HCT116 (cell line): Measurements from ENCODE around the gene FAAP24. TPM values are rescaled to one million over a fixed set of nuclear protein-coding genes. Genes with fewer than 3 reads are reported as not detected.
"Not testable (repeated sequence)": the region's sequence is repeated elsewhere in the genome, so short reads cannot be mapped to it uniquely, and the experiment has no call there.

Experiments used
- ATAC-seq: fragments of 200-7000 bp; cut with Tn5 transposase; 2 replicates; pipeline ENCODE4 v1.9.1; 2020; ENCODE audit warnings: mild to moderate bottlenecking, moderate library complexity
- BruUV-seq: library from RNA; stranded (reverse); fragments of 400-500 nt; replicated peaks from 2 replicates; lab custom pipeline; 2021; lab: Mats Ljungman, UMichigan
- CTCF ChIA-PET: fragments of 300-600 bp; sonication (Branson Sonifier 250); formaldehyde crosslinking; loops from one replicate; lab custom pipeline; 2021; ENCODE audit warnings: antibody characterized with exemption; lab: Charles Lee
- POLR2A ChIA-PET: fragments of 300-600, 350-600 bp; sonication (Branson Sonifier 250); formaldehyde crosslinking; loops from one replicate; lab custom pipeline; 2021; ENCODE audit warnings: antibody characterized with exemption; lab: Charles Lee
- RAD21 ChIA-PET, 2 experiments: fragments of 300-600 bp; sonication (Branson Sonifier 250); formaldehyde crosslinking; loops; one replicate each; lab custom pipeline; 2023; ENCODE audit warnings: low total read pairs in 2 of 2; ENCODE audit not compliant: uncharacterized antibody in 2 of 2, unreplicated experiment in 2 of 2, low non-redundant PET in 1 of 2; lab: Charles Lee
- DNase-seq: peaks from one replicate; pipeline ENCODE4 v3.0.0-alpha.2; 2010; ENCODE audit warnings: low read depth, low spot score
- H2AFZ ChIP-seq: fragments of 200-600 bp; shearing (Covaris generic), sonication (generic); 2 replicates; pipeline ENCODE4 v1.6.1; 2017; ENCODE audit warnings: low read depth, mixed run types, mixed read lengths, antibody characterized with exemption, low read length; ENCODE audit not compliant: poor library complexity, severe bottlenecking
- H3K27ac ChIP-seq: 2 replicates; pipeline ENCODE4 v1.5.1; 2012; ENCODE audit warnings: low read depth, low read length
- H3K27me3 ChIP-seq: fragments of 200-600 bp; sonication (generic); 2 replicates; pipeline ENCODE4 v1.6.1; 2016; ENCODE audit warnings: mixed run types, low read length, mixed read lengths; ENCODE audit not compliant: insufficient read depth
- H3K36me3 ChIP-seq, 2 experiments: fragments of 200-500 bp in 1 of 2; fragments of 200-600 bp in 1 of 2; sonication (Bioruptor generic) in 1 of 2; sonication (generic) in 1 of 2; 2 replicates each; pipeline versions ENCODE4 v1.5.1 to v1.6.1; 2014 to 2016; ENCODE audit warnings: low read length in 2 of 2, inconsistent platforms in 1 of 2, mixed read lengths in 1 of 2, mixed run types in 1 of 2; ENCODE audit not compliant: insufficient read depth in 2 of 2, control insufficient read depth in 1 of 2
- H3K4me1 ChIP-seq, 2 experiments: fragments of 200-600 bp in 1 of 2; sonication (generic) in 1 of 2; 2 replicates each; pipeline versions ENCODE4 v1.5.1 to v1.6.1; 2012 to 2017; ENCODE audit warnings: low read length in 2 of 2, inconsistent platforms in 1 of 2, mild to moderate bottlenecking in 1 of 2, mixed read lengths in 1 of 2, mixed run types in 1 of 2, moderate library complexity in 1 of 2; ENCODE audit not compliant: insufficient read depth in 2 of 2, control insufficient read depth in 1 of 2
- H3K4me2 ChIP-seq: fragments of 200-600 bp; sonication (generic); 2 replicates; pipeline ENCODE4 v1.6.1; 2017; ENCODE audit warnings: mixed run types, low read length, mixed read lengths
- H3K4me3 ChIP-seq, 2 experiments: fragments of 200-600 bp in 1 of 2; sonication (generic) in 1 of 2; replicated peaks in 1 of 2; 2 replicates each; pipeline ENCODE4 v1.5.1; 2011 to 2016; ENCODE audit warnings: low read length in 2 of 2, control low read depth in 1 of 2, low read depth in 1 of 2, mild to moderate bottlenecking in 1 of 2, mixed read lengths in 1 of 2, mixed run types in 1 of 2
- H3K79me2 ChIP-seq: fragments of 200-600 bp; sonication (generic); 2 replicates; pipeline ENCODE4 v1.6.1; 2017; ENCODE audit warnings: mild to moderate bottlenecking, mixed run types, low read length, moderate library complexity, mixed read lengths; ENCODE audit not compliant: insufficient read depth
- H3K9ac ChIP-seq: fragments of 200-600 bp; sonication (generic); 2 replicates; pipeline ENCODE4 v1.6.1; 2016; ENCODE audit warnings: low read length, mixed read lengths
- H3K9me2 ChIP-seq: fragments of 200-600 bp; sonication (generic), shearing (Covaris generic); 2 replicates; pipeline ENCODE4 v1.6.1; 2017; ENCODE audit warnings: mixed run types, mild to moderate bottlenecking, moderate library complexity; ENCODE audit not compliant: insufficient read depth
- H3K9me3 ChIP-seq, 2 experiments: fragments of 200-500 bp in 1 of 2; fragments of 200-600 bp in 1 of 2; sonication (Bioruptor generic) in 1 of 2; sonication (generic) in 1 of 2; 2 replicates each; pipeline ENCODE4 v1.6.1; 2014 to 2017; ENCODE audit warnings: low read length in 2 of 2, mixed read lengths in 2 of 2, inconsistent platforms in 1 of 2, low read depth in 1 of 2, mild to moderate bottlenecking in 1 of 2, mixed run types in 1 of 2, moderate library complexity in 1 of 2; ENCODE audit not compliant: control insufficient read depth in 1 of 2, insufficient read depth in 1 of 2
- H4K20me1 ChIP-seq: fragments of 200-600 bp; sonication (generic), shearing (Covaris generic); 2 replicates; pipeline ENCODE4 v1.6.1; 2017; ENCODE audit warnings: mixed run types, mild to moderate bottlenecking, moderate library complexity; ENCODE audit not compliant: insufficient read depth
- SP1 ChIP-seq: IDR thresholded peaks from 2 replicates; pipeline ENCODE4 v1.6.1; 2012; ENCODE audit warnings: low read depth
- ZFX ChIP-seq: fragments of 450-650 bp; IDR thresholded peaks from 2 replicates; pipeline ENCODE4 v1.6.1; 2017
- intact Hi-C: fragments of 100-400 bp; cut with micrococcal nuclease; formaldehyde crosslinking; loops from 2 replicates; pipeline ENCODE4 v1.10.0; 2022
- total RNA-seq: library from RNA; stranded (reverse); gene quantifications from one replicate; pipeline ENCODE4 v1.2.1, GENCODE V29; 2021; ENCODE audit not compliant: unreplicated experiment
- TF ChIP-seq, protein P1 (sequence below), 3 experiments: fragments of 200-600 bp in 1 of 3; sonication (generic) in 1 of 3; IDR thresholded peaks in 2 of 3; conservative IDR thresholded peaks in 1 of 3; 2 replicates each; pipeline ENCODE4 v1.5.1; 2012 to 2017; ENCODE audit warnings: low read depth in 2 of 3, low read length in 2 of 3, antibody characterized with exemption in 1 of 3, borderline replicate concordance in 1 of 3, control low read depth in 1 of 3, mild to moderate bottlenecking in 1 of 3, mixed read lengths in 1 of 3, mixed run types in 1 of 3, moderate library complexity in 1 of 3; ENCODE audit not compliant: insufficient read depth in 1 of 3
- TF ChIP-seq, protein P2 (sequence below): IDR thresholded peaks from 2 replicates; pipeline ENCODE4 v1.6.1; 2011; ENCODE audit warnings: mild to moderate bottlenecking, low read length, moderate library complexity; ENCODE audit not compliant: insufficient replicate concordance; ENCODE audit errors: extremely low read depth

Gene FAAP24
- total RNA-seq, 1 experiment from 2014 or later = 4.9 TPM

DNA sequence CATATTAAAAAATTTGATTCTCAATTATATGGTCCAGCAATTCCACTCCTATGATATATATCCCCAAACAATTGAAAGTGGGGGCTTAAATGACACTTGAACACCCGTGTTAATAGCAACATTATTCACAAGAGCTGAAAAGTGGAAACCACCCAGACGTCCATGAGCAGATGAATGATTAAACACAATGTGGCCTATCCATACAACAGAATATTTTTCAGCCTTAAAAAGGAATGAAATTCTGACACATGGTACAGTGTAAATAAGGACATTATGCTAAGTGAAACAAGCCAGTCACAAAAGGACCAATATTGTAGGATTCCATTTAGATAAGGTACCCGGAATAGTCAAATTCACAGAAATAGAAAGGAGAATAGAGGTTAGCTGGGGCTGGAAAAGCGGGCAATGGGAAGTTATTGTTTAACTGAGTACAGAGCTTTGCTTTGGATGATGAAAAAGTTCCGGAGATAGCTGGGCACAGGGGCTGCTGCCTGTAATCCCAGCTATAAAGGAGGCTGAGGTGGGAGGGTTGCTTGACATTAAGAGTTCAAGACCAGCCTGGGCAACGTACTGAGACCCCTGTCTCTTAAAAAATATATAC is 31.5 kb downstream of the FAAP24 start:
- H3K9me2 ChIP-seq, H4K20me1 ChIP-seq, H3K4me2 ChIP-seq, POLR2A ChIA-PET, RAD21 ChIA-PET, H3K9me3 ChIP-seq, H3K27me3 ChIP-seq, H3K9ac ChIP-seq, H3K4me3 ChIP-seq, ATAC-seq, H2AFZ ChIP-seq, intact Hi-C loops, DNase-seq, H3K79me2 ChIP-seq, CTCF ChIA-PET, H3K27ac ChIP-seq, BruUV-seq: not testable (repeated sequence)
- Histone ChIP-seq H3K4me1 (peaks cover 0 to 13% of the 10 kb centered on the region in 2 experiments; a peak in 3 of 4 replicates), H3K36me3 (peaks cover 5 to 12% of the 10 kb centered on the region in 2 experiments; a peak in 3 of 4 replicates)

DNA sequence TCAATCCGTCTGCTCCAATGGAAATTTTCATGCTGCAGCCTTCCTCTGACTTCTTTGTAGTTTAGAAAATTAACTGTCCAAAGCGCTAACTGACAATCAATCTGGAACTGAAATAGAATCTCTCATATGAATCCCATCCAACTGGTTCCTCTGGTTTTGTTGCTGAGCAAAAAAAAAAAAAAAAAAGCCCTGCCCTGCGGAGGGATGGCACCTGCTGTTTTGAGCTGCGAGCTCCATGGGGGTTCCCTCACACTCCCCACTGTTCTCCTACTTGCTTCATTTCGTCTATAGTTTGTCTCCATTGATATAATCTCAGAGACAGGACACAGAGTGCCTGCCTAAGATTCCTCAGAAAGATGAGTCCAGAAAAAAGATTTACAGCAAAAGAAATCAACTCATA is 33.4 kb downstream of the FAAP24 start:
- peaks cover 9 to 11% of the 10 kb centered on the region in 2 experiments; a peak in 3 of 4 replicates for H3K36me3 ChIP-seq
- ATAC-seq (no peak), DNase-seq (no peak)
- H2AFZ ChIP-seq = no peak overlapping the region
- H3K4me3 ChIP-seq = no peak overlapping the region
- H3K9me2 ChIP-seq = no peaks in the 10 kb centered on the region
- no peaks in the 10 kb centered on the region for H4K20me1 ChIP-seq
- intact Hi-C loops = no loop called here
- H3K4me2 ChIP-seq = no peak overlapping the region
- H3K79me2 ChIP-seq = no peaks in the 10 kb centered on the region; the same call in 1 of the 2 replicates
- peaks cover 0 to 13% of the 10 kb centered on the region in 2 experiments; a peak in 3 of 4 replicates for H3K4me1 ChIP-seq
- TF ChIP-seq ZFX (no peak), SP1 (0 out of 2 replicates have a peak, but pooled peaks have one; percentile 11)
- TF ChIP-seq, protein P1, sequence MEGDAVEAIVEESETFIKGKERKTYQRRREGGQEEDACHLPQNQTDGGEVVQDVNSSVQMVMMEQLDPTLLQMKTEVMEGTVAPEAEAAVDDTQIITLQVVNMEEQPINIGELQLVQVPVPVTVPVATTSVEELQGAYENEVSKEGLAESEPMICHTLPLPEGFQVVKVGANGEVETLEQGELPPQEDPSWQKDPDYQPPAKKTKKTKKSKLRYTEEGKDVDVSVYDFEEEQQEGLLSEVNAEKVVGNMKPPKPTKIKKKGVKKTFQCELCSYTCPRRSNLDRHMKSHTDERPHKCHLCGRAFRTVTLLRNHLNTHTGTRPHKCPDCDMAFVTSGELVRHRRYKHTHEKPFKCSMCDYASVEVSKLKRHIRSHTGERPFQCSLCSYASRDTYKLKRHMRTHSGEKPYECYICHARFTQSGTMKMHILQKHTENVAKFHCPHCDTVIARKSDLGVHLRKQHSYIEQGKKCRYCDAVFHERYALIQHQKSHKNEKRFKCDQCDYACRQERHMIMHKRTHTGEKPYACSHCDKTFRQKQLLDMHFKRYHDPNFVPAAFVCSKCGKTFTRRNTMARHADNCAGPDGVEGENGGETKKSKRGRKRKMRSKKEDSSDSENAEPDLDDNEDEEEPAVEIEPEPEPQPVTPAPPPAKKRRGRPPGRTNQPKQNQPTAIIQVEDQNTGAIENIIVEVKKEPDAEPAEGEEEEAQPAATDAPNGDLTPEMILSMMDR (IDR thresholded peaks at IDR 0.05 in 2 of 3, conservative IDR thresholded peaks at IDR 0.05 in 1 of 3; ENCODE audit: borderline replicate concordance in 1 of 3, insufficient read depth in 1 of 3, low read depth in 2 of 3, low read length in 2 of 3) = no peak
- TF ChIP-seq, protein P2, sequence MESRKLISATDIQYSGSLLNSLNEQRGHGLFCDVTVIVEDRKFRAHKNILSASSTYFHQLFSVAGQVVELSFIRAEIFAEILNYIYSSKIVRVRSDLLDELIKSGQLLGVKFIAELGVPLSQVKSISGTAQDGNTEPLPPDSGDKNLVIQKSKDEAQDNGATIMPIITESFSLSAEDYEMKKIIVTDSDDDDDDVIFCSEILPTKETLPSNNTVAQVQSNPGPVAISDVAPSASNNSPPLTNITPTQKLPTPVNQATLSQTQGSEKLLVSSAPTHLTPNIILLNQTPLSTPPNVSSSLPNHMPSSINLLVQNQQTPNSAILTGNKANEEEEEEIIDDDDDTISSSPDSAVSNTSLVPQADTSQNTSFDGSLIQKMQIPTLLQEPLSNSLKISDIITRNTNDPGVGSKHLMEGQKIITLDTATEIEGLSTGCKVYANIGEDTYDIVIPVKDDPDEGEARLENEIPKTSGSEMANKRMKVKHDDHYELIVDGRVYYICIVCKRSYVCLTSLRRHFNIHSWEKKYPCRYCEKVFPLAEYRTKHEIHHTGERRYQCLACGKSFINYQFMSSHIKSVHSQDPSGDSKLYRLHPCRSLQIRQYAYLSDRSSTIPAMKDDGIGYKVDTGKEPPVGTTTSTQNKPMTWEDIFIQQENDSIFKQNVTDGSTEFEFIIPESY = no peak
- H3K9ac ChIP-seq = no peak overlapping the region
- POLR2A ChIA-PET = no interaction called here
- 0 out of 2 replicates have a peak overlapping the region, but pooled peaks have one; percentile 22 for H3K27ac ChIP-seq
- CTCF ChIA-PET = no interaction called here
- no peaks in the 10 kb centered on the region for H3K27me3 ChIP-seq
- RAD21 ChIA-PET = no interaction called here
- BruUV-seq = no TSS peak
- H3K9me3 ChIP-seq = no peaks in the 10 kb centered on the region
